Fibroblast of lung (primary cell): ENCODE measurements around the gene CD59.

Experiments used
- EZH2 ChIP-seq: IDR thresholded peaks from 2 replicates; pipeline ENCODE4 v1.5.1; 2012; ENCODE audit warnings: low read length, control low read depth, mild to moderate bottlenecking; ENCODE audit errors: missing control alignments
- TF ChIP-seq, protein P1 (sequence below), 2 donors: IDR thresholded peaks in 1 of 2; conservative IDR thresholded peaks in 1 of 2; 1 replicate in 1 of 2; 2 replicates in 1 of 2; pipeline ENCODE4 v1.5.1; 2011 to 2012; ENCODE audit warnings: low read length in 2 of 2, control low read depth in 1 of 2, inconsistent platforms in 1 of 2, low read depth in 1 of 2, mild to moderate bottlenecking in 1 of 2

DNA sequence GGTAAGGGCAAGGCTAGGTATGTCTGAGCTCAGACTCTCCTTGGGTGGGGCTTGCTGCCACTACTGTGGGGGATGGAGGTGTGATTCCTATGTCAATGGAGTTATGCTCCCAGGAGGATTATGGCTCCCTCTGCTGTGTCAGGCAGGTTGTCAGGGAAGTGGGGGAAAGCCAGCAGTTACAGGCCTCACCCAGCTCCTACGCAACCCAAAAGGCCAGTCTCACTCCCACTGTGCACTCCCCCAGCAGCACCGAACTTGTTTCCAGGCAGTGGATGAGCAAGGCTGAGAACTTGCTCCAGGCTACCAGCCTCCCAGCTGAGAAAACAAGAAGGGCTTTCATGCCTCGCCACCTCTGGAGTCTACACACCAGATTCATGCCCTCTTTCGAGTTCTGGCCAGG is 53.8 kb downstream of the CD59 start:
- no peak for TF ChIP-seq EZH2
- TF ChIP-seq, protein P1, sequence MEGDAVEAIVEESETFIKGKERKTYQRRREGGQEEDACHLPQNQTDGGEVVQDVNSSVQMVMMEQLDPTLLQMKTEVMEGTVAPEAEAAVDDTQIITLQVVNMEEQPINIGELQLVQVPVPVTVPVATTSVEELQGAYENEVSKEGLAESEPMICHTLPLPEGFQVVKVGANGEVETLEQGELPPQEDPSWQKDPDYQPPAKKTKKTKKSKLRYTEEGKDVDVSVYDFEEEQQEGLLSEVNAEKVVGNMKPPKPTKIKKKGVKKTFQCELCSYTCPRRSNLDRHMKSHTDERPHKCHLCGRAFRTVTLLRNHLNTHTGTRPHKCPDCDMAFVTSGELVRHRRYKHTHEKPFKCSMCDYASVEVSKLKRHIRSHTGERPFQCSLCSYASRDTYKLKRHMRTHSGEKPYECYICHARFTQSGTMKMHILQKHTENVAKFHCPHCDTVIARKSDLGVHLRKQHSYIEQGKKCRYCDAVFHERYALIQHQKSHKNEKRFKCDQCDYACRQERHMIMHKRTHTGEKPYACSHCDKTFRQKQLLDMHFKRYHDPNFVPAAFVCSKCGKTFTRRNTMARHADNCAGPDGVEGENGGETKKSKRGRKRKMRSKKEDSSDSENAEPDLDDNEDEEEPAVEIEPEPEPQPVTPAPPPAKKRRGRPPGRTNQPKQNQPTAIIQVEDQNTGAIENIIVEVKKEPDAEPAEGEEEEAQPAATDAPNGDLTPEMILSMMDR (conservative IDR thresholded peaks at IDR 0.05 in 1 of 2, IDR thresholded peaks at IDR 0.05 in 1 of 2; ENCODE audit: low read depth in 1 of 2, low read length in 2 of 2) = peak in 1 of 2 donors; percentile 7
